ENCODE data around the gene SNCA.

Gene SNCA

DNA sequence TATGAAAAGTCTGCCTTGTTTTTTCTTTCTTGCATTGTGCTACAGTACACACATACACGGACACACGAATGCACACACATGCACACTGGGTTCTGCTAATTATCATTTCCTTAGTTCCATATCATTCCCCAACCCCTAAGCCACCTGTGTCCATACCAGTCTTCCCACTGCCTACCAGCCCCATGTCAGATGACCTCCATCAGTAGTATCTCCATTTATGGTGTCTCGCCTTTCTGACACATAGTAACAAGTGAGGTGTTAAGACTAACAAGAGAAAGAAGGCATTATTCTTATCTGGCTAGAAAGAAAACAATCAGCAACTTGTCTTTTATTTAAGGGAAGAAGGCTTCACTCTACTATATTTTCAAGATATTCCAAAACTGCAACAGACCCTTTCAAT lies 67.1 kb downstream of the SNCA start:
- TF ChIP-seq, protein P1, sequence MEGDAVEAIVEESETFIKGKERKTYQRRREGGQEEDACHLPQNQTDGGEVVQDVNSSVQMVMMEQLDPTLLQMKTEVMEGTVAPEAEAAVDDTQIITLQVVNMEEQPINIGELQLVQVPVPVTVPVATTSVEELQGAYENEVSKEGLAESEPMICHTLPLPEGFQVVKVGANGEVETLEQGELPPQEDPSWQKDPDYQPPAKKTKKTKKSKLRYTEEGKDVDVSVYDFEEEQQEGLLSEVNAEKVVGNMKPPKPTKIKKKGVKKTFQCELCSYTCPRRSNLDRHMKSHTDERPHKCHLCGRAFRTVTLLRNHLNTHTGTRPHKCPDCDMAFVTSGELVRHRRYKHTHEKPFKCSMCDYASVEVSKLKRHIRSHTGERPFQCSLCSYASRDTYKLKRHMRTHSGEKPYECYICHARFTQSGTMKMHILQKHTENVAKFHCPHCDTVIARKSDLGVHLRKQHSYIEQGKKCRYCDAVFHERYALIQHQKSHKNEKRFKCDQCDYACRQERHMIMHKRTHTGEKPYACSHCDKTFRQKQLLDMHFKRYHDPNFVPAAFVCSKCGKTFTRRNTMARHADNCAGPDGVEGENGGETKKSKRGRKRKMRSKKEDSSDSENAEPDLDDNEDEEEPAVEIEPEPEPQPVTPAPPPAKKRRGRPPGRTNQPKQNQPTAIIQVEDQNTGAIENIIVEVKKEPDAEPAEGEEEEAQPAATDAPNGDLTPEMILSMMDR (IDR thresholded peaks at IDR 0.05; ENCODE audit: extremely low read depth, missing control alignments) = no peak
- no peak for DNase-seq (ENCODE audit: low spot score)

DNA sequence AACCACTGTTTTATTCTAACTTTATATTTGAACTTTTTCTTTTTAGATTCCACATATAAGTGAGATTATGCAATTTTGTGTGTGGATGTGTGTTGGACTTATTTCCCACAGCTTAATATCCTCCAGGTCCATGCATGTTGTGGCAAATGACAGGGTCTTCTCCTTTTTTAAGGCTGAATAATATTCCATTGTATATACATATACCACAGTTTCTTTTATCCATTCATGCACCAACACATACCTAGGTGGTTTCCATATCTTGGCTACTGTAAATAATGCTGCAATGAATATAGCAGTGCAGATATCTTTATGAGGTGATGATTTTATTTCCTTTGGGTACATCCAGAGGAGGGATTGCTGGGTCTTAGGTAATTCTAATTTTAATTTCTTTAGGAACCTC lies 69.0 kb downstream of the SNCA start:
- DNase-seq (ENCODE audit: low spot score) = no peak
- TF ChIP-seq, protein P1 (IDR thresholded peaks at IDR 0.05; ENCODE audit: extremely low read depth, missing control alignments) = no peak

DNA sequence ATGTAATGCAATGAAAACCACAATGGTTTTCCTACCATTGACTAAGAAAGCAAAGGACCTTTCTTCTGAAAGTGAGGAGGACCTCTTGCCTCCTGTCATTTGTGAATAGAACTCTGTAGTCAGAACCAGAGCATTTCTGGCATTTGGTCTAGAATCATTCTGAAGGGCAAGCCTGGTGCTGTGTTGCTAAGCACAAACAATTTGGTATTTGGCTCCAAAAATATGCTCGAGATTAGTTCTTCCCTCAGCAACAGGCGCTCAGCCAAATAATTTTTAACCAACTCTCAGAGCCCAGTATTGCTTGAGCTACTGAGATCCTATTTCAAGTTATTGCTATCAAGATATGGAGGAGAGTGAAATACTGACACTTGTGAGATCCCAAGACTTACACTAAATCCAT lies 71.0 kb downstream of the SNCA start:
- no peak for DNase-seq (ENCODE audit: low spot score)
- TF ChIP-seq, protein P1 (IDR thresholded peaks at IDR 0.05; ENCODE audit: extremely low read depth, missing control alignments) = no peak

DNA sequence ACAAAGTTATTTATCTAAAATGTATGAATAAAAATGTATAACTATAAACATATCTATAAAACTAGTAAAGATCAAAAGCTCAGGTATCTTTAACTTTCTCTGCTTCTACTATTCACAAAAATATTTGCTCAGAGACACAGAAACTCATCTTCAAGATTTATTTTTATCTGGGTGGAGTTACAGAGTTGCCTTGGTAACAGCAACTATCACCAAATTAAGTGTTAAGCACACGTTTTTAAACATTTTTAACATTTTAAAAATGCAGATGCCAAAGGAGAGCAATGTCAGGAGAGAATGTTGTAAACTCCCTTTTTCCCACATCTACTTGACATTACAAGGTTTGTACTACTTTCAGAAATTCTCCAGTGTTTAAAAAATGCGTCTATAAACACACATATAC lies 71.4 kb downstream of the SNCA start:
- DNase-seq (ENCODE audit: low spot score) = no peak
- TF ChIP-seq, protein P1 (IDR thresholded peaks at IDR 0.05; ENCODE audit: extremely low read depth, missing control alignments) = no peak

DNA sequence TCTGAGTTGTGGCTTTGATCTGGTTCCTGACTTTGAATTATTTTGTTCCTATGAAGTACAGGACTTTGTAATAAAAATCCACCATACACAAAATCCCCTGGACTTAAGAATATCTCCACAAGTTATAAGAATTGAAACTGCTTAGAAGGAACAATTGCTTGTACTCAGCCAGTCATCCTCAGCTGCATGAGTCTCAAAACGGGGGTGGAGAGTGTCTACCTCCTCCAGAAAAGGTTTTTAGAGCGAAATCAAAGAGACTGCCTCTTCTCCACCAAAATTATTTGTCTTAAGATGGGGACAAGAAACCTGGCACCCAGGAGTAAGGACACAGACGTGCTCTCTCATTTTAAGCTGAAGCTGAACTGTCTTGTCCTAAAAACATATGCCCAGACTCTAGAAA lies 74.7 kb downstream of the SNCA start:
- no peak for DNase-seq (ENCODE audit: low spot score)
- TF ChIP-seq, protein P1 (IDR thresholded peaks at IDR 0.05; ENCODE audit: extremely low read depth, missing control alignments) = no peak

DNA sequence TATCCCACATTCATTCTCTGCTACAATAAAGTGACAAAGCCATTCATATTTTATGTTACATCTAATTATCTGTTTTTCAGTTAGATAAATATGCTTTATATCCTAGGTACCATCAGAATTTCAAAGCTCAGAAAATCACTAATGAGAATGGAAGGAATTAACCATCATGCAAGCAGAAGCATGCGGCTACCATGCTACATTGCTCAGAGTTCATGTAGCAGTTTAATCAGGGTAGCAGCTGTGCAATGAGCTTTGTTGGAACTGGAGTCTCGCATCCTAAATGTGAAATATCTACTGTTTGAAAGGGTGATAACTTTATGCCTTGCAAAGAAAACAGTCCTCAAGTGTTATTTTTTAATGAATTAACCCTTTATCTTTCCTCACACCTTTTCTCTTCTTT lies 77.5 kb downstream of the SNCA start:
- no peak for DNase-seq (ENCODE audit: low spot score)
- TF ChIP-seq, protein P1 (IDR thresholded peaks at IDR 0.05; ENCODE audit: extremely low read depth, missing control alignments) = no peak

DNA sequence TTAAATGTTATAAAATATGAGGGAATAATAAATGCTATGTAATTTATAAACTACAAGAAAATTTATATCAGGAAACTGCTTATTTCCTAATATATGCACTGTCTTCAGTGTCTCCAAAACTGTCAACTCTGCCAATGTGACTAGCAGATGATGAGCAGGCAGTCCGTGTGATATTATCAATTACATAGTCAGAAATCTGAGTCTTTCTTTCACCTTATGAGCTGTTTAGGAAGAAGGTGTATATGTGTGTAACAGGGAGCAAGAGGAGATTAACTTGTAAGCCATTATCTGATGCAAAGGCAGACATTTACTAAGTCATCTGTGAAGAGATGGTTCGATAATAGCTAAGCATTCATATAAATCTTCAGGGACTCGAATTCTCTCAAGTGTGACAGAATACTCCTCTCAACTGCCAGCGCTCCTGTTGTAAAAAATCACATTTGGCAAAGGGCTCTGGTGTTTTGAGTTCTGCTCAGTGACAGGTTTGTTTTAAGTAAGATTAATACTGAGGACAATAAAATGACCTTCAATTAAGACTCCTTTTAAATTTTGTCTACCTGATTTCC lies 79.7 kb downstream of the SNCA start:
- TF ChIP-seq, protein P1 (IDR thresholded peaks at IDR 0.05; ENCODE audit: extremely low read depth, missing control alignments) = no peak
- DNase-seq (ENCODE audit: low spot score) = no peak
